GM12865 (cell line): ENCODE data around the gene IER3.

ENCODE experiments used
- DNase-seq: peaks from one replicate; pipeline ENCODE4 v3.0.0; 2010; ENCODE audit warnings: low read depth
- H3K4me3 ChIP-seq: 2 replicates; pipeline ENCODE4 v1.5.1; 2011; ENCODE audit warnings: mild to moderate bottlenecking, low read depth, low read length, control low read depth
- CTCF ChIP-seq: IDR thresholded peaks from 2 replicates; pipeline ENCODE4 v1.5.1; 2011; ENCODE audit warnings: low read length, control low read depth, low read depth, inconsistent platforms; ENCODE audit not compliant: insufficient read depth; ENCODE audit errors: missing control alignments

Gene IER3

DNA sequence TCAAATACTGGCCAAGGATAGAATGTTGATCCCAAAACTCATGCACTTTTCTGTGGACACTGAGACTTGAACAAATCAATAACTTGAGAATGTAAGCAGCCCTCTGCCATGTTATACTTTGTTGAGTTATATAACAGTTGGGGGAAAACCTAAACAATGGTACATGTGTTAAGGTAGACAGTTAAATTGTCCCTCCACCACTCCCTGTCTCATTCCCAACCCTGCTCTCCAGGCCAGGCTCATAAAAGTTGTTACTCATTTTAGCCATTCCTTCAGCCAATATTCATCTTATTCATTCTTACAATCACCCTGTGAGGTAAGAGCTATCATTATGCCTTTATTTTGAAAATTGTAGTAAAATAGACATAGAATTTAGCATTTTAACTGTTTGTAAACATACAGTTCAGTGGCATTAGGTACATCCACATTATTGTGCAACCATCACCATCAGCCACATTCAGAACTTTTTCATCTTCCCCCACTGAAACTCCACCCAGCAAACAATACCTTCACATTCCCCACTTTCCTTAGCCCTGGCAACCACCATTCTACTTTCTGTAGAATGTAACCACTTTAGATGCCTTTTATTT is 38.2 kb upstream of the IER3 start:
- TF ChIP-seq CTCF = no peak
- no peak for DNase-seq
- no peak overlapping the region for H3K4me3 ChIP-seq

GRCh38 chr6:30781743-30782424 is 37.5 kb upstream of the IER3 start:
- no peak overlapping the region for H3K4me3 ChIP-seq
- peak; percentile 85 for DNase-seq
- TF ChIP-seq CTCF = no peak

- TF ChIP-seq CTCF = no peak
- no peak for DNase-seq
- H3K4me3 ChIP-seq = no peak overlapping the region
These were observed 37.0 kb upstream of the IER3 start for GRCh38 chr6:30781395-30781742.

- no peak for TF ChIP-seq CTCF
- no peak for DNase-seq
- H3K4me3 ChIP-seq = no peak overlapping the region
These were observed 36.2 kb upstream of the IER3 start for GRCh38 chr6:30780642-30780920.

- TF ChIP-seq CTCF = no peak
- no peak for DNase-seq
- no peak overlapping the region for H3K4me3 ChIP-seq
These were observed 35.7 kb upstream of the IER3 start for GRCh38 chr6:30779850-30780641.

DNA sequence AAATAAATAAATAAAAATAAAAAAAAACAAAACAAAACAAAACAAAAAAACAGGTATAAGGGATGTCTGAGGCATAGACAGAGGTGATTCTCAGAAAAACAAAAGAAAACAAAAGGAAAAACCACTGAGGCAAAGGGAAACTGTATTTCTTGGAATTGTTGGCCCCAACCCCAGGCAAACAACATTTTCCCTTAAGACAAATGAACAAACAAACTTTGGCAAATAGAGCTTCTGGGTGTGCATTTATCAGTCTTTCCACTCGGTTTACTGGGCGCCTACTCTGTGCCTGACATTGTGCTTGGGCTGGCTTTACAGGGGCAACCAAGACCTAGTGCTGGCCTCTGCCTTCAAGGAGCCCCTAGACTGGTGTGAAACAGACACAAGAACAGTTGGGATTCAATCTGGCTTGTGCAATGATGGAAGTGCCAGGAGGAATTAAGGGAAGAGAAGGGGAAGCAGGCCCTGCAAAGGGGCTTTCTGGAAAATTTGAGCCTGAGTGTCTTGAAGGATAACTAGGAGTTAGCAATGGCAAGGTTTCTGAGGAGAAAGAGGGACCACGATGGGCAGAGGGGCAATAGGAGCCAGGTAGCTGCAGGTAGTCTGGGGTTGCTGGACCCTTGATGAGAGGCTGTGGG is 33.8 kb upstream of the IER3 start:
- no peak overlapping the region for H3K4me3 ChIP-seq
- no peak for TF ChIP-seq CTCF
- no peak for DNase-seq

DNA sequence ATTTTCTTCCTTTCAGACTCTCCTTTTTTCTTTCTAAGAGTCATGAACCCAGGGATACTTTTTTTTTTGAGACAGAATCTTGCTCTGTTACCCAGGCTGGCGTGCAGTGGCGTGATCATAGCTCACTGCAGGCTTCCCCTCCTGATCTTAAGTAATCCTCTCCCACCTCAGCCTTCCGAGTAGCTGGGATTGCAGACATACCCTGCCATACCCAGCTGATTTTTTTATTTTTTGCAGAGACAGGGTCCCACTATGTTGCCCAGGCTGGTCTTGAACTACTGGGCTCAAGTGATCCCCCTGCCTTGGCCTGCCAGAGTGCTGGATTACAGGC is 32.8 kb upstream of the IER3 start:
- H3K4me3 ChIP-seq = no peak overlapping the region
- no peak for DNase-seq
- no peak for TF ChIP-seq CTCF
